Esophagus mucosa (tissue), 1 donor: ENCODE results near the gene CALHM5. TPM values are rescaled to one million over a fixed set of nuclear protein-coding genes. Genes with fewer than 3 reads are reported as not detected.
"Not testable (repeated sequence)": the region's sequence is repeated elsewhere in the genome, so short reads cannot be mapped to it uniquely, and the experiment has no call there.

Experiments
- ATAC-seq: fragments of 200-7000 bp; cut with Tn5 transposase; one replicate; pipeline ENCODE4 v1.9.1; 2020
- total RNA-seq: library from RNA; stranded (reverse); gene quantifications from one replicate; pipeline ENCODE4 v1.2.4, GENCODE V29; 2023
- donor health status: DM: yes; HTN: yes; CAD: no.

CALHM5 gene, protein sequence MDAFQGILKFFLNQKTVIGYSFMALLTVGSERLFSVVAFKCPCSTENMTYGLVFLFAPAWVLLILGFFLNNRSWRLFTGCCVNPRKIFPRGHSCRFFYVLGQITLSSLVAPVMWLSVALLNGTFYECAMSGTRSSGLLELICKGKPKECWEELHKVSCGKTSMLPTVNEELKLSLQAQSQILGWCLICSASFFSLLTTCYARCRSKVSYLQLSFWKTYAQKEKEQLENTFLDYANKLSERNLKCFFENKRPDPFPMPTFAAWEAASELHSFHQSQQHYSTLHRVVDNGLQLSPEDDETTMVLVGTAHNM
- total RNA-seq: 0.12 TPM

DNA sequence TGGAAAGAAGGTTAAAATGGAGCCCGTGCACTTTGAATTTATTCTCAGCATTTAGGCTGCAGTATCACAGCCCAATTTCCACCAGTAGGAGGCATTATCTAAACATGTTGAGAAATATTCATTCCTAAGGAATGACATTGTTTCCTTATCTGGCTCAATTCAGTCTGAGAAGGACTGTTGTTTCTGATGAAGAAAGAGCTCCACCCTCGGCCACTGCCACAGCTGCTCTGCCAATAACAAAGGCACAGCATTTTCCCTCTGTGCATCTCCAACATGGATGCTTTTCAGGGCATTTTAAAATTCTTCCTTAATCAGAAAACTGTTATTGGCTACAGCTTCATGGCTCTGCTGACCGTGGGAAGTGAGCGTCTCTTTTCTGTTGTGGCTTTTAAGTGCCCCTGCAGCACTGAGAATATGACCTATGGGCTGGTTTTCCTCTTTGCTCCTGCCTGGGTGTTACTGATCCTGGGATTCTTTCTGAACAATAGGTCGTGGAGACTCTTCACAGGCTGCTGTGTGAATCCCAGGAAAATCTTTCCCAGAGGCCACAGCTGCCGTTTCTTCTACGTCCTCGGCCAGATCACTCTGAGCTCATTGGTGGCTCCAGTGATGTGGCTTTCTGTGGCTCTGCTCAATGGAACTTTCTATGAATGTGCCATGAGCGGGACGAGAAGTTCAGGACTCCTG is at the start of gene CALHM5:
Gene CALHM5, plus strand, starts transcription at position 216 of the 687 bp plus-strand sequence. Its CDS starts 58 bp downstream, at position 274.
- ATAC-seq: peak; percentile 88

DNA sequence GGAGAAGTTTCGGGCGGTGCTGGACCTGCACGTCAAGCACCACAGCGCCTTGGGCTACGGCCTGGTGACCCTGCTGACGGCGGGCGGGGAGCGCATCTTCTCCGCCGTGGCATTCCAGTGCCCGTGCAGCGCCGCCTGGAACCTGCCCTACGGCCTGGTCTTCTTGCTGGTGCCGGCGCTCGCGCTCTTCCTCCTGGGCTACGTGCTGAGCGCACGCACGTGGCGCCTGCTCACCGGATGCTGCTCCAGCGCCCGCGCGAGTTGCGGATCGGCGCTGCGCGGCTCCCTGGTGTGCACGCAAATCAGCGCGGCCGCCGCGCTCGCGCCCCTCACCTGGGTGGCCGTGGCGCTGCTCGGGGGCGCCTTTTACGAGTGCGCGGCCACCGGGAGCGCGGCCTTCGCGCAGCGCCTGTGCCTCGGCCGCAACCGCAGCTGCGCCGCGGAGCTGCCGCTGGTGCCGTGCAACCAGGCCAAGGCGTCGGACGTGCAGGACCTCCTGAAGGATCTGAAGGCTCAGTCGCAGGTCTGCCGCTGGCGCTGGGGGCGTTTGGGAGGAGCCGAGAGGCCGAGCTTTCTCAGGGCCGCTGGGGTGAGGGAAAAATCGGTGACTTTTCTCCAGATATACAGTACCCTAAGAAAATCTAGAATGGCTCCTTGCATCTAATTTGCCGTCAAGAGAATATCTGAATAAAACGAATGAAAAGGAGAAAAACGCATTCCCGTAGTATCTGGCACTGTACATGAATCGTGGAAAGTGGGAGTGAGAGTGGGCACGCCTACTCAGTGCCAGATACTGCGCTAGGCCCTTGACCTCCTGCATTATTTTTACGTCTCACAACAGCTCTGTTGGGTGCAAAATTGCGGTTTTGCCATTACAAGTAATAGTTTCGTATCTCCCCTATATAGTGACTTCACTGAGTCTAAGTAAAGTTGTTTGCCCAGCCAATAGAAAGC is 49.2 kb upstream of the CALHM5 start:
- peak; percentile 89 for ATAC-seq

DNA sequence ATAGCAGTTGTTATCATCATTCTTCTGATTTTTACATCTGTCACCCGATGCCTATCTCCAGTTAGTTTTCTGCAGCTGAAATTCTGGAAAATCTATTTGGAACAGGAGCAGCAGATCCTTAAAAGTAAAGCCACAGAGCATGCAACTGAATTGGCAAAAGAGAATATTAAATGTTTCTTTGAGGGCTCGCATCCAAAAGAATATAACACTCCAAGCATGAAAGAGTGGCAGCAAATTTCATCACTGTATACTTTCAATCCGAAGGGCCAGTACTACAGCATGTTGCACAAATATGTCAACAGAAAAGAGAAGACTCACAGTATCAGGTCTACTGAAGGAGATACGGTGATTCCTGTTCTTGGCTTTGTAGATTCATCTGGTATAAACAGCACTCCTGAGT is 48.1 kb upstream of the CALHM5 start:
- no peak for ATAC-seq

DNA sequence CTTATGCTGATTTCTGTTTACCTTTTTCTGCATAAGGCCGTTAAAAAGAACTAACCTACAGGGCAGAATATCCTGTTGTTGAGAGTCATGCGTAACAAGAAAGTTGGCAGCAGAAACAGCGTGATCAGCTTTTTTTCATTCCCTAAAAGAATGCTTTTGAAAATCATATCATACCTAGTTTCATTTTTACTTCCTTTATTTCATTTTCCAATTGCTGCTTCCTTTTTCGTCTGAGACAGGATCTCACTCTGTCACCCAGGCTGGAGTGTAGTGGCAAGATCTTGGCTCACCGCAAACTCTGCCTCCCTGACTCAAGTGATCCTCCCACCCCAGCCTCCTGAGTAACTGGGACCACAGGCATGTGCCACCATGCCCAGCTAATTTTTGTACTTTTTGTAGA is 46.2 kb upstream of the CALHM5 start:
- ATAC-seq: no peak

DNA sequence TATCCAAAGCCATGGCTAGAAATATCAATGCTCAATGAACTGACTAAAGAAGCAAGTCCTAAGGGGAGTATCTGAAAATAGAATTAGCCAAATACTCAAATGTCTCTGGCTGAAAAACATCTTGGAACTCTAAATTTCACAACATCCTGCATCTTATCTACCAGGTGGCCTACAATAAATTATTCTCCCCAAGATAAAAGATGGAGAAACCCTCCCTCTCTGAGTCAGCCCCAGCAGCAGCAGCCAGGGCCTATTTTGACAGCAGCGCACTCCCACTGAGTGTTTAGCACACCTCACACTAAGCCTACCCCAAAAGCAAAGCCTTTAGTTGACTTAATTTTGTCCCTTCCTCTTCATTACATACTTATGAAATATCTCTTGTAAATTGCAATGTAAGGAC is 44.3 kb upstream of the CALHM5 start:
- ATAC-seq: no peak

DNA sequence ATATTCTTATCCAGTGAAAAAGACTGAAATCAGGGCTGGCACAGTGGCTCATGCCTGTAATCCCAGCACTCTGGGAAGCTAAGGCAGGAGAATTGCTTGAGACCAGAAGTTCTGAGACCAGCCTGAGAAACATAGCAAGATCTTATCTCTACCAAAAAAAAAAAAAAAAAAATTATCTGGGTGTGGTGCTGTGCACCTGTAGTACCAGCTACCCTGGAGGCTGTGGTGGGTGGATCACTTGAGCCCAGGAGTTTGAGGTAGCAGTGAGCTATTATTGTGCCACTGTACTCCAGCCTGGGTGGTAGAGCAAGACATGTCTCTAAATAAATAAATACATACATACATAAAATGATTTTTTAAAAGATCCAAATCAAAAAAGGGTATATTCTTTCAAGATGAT is 43.9 kb upstream of the CALHM5 start:
- ATAC-seq: no peak

DNA sequence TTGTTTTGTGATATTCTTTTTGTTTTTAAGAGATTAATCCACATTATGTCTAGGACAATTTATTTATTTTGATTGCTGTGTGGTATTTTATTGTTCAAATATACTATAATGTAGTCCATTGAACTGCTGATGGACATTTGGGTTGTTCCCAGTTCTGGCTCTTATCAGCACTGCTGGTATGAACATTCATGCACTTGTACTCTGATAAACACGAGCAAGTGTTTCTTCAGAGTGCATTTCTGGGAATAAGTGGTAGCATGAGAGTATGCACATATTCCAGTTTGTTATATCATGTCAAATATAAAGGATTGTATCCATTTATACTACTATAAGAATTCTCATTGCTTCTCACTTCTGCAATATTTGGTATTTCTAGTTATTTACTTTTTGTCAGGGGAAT is 43.1 kb upstream of the CALHM5 start:
- ATAC-seq: no peak

DNA sequence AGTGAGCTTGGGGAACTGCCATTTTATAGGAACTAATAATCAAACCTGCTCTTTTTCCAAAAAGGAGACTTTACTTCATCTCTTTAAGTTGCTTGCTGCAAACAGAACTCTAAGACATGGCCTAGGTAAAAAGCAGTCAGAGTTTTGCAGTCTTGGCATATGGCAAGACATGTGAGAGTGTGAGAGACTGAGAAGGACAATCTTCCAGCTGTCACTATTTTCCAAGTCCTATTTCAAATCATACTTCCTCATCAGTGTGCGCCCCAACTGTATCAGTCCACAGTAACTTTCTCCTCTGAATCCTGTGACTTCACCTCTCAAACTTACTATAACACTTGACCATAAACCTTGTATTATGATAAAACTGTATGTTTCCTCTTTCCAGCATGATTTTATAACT is 39.9 kb upstream of the CALHM5 start:
- ATAC-seq: no peak

DNA sequence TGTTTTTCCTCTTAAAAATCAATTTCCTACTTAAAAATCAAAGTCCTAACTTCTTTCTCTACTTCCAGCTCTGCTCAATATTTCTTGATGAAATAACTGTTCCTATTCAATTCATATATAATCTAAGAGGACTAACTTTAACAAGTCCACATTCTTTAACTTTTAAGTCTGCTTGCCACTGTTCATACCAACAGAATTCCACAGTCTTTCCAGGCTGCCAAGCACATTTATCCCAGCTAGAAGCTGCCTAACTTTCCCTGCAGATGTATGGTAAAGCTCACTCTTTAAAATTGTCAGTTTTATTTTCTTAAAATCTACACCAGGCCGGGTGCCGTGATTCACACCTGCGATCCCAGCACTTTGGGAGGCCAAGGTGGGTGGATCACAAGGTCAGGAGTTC is 38.7 kb upstream of the CALHM5 start:
- no peak for ATAC-seq

DNA sequence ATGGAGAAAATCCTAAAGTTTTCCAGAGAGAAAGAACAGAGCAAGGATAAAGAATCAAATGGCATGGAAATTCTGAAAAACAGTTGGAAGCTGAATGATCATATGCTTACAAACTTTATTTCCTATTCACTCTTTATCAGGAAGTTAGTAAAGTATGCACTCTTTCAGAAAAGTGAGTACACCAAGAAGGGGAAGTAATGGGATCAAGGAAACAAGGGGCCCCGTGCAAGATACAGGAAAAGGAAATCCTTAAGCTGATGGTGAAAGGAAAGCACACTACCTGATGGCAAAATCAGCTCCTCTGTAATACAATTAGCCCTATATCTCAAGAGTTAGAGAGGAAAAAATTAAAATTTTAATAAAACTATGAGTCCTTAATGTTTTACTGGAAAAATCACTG is 36.3 kb upstream of the CALHM5 start:
- ATAC-seq: no peak

DNA sequence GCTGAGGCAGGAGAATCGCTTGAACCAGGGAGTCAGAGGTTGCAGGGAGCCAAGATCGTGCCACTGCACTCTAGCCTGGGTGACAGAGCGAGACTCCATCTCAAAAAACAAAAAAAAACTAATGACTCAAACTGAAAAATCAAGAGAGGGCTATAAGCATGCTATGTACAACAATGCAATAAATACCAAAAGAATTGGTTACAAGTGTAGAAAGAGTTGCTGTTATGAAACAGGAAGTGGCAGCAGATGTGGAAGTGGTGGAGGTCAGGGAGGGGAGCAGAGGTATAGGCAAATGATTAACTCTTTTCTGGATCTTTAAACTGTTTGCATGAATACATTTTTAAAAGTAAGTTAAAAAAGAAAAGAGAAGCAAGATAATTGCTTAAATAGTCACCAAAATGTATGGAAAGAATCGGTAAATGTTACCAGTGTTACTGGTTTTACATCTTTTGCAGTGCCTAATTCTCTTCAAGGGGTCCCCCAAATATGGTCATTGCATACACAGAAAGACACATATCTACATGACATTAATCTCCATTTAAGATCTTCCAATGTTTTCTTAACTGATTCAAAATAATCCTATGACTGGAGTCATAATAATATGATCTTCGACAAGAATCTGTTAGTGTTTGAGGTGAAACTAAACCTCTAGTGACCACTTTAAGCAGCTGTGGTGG is 35.3 kb upstream of the CALHM5 start:
- ATAC-seq: peak; percentile 39

DNA sequence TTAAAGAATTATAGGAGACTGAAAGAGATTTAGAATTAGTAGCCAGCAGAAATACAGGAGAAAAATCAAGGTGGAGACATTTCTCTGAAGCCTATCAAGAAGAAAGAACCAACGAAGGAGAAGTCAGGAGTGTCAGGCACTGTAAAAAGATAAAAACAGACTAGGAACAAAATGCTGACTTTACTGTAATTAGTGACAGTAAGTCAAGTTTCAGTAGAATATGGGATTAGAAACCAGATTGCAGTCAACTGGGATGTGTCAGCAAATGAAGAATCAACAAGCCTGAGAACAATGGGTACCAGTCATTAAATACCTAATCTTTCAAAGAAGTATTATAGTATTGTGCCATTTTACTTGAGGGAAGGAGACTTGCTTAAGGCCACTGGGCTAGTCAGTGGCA is 28.7 kb upstream of the CALHM5 start:
- peak; percentile 64 for ATAC-seq

DNA sequence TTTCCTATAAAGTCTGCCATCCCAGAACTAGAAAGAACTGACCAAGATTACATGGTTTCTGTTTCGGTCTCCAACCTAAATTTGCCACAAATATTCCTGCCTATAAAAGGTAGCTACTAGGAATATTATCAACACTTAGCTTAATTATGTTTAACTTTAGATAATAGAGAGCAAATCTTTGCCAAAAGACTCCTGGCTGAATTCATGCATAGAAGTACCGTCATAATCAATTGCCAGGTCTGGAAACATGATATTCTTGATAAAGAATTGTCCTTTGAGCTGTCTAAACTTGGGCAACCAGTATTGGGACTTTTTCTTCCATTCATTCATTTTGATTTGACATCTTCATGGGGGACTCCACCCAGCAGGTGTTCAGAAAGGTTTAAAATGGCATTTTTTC is 27.8 kb upstream of the CALHM5 start:
- no peak for ATAC-seq

DNA sequence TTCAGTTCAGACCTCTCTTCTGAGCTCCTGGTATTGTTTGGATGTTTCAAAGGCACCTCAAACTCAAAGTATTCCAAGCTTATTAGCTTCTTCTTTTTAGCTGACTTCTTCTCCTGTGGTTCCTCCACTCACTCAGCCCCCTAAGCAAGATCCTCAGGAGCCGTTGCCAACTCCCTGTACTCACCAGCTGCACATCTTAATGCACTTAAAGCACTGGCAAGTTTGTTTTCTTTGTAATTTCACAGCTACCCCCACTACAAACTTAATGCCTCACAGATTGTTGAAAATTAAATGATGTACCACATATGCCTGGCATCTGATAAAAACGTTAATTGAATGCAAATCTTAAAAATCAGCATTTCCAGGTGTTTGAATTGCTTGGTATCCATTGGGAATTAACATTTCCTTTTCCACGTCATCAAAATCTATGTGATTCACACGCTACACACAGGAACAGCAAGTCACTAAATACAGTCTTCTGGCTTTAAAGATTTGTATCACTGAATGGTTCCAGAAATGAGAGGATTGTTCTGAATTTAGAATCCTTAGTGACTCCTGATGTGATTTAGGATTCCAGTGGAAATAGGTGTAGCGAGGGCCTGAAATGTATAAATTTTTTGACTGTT is 25.8 kb upstream of the CALHM5 start:
- ATAC-seq: no peak

DNA sequence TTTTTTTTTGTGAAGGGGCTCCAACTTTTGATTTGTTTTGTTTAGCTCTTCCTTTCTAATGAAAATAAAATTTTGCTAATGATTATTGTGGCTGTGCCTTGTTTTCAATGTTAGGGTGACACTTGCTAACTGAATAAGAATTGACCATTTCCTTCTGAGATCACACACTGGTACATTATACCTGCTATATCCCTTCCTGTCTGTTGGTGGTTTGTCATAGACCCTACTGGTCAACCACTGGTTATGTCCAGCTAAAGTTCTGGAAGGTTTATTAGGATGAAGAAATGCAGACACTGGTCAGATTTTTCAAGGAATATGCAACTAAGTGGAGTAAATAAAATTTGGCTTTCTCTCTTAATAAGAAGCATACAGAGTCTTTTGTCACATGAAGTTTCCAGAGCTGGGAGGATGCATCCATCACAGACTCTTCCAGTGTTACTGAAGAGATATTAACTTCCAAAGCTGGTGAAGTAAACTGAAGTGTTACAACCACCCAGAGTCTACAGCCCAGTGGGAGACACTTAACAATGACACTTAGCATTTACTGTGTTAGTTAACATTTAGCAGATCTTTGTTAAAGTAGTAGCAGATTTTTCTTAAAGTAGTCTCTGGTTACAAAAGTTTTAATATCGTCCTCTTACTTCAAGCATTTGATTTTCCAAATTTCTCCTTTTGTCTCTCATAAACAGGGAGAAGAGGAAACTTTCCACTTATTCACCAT is 19.7 kb upstream of the CALHM5 start:
- ATAC-seq: no peak

DNA sequence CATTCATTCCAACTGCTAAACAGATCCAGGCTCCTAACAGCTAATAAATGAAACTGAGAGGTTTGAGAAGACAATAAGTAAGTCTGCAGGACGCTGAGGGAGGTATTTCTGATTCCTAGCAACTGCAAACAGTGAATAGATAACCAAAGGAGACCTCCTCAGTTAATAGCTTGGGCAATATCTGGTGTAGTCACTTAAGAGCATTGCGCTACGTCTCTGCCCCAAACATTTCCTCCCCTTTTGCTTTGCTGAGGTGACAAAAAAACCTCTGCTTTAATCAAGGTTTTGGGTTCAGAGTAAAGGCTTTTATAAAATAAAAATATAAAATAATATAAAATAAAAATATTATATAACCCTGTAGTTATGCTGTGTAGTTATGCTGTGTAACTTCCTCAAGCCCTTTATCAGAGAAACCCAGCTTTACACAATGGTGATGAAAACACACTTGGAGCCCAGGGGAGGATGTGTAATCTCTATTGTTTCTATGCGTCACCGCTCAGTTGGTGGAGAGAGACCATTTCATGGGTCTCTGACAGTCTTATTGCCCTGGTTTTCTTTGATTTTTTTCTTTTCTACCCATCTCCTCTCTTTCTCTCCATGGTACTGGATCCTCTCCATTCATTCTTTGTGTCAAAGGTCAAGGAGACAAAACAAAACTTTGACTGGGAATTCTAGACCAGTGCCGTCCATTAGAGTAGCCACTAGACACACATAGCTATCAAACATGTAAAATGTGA is 18.9 kb upstream of the CALHM5 start:
- no peak for ATAC-seq

DNA sequence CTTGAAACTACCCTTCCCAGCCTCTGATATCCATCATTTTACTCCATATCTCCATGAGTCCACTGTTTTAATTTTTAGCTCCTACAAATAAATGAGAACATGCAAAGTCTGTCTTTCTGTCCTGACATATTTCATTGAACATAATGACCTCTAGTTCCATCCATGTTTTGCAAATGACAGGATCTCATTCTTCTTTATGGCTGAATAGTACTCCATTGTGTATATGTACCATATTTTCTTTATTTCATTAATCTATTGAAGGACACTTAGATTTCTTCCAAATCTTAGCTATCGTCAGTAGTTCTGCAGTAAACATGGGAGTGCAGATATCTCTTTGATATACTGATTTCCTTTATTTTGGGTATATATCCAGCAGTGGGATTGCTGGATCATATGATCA is 16.3 kb upstream of the CALHM5 start:
- ATAC-seq: not testable (repeated sequence)

DNA sequence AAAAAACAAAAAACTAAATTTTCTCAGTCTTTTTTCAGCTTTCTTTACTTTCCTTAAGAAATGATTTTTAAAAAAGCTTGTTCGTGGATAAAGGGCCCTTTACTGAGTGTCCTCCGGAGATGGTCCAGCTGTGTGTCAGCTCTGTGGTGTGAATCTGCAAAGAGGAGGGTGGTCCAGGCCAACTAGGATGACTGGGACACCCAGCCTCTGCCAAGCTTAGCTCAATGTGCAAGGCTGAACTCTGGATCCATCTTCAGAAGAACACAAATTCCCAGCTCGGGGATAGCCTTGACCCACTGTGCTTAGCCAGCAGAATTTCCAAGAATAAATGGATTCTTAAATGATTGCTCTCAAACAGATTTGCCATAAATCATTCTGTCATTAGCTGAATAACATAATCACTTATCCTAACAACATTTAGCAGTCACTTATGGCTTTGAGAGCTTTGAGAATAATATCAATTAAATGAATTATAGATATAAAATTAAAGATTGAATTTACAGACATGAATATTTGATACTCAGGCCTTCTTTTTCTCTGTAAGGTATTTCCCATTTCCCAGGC is 14.2 kb upstream of the CALHM5 start:
- ATAC-seq: no peak

DNA sequence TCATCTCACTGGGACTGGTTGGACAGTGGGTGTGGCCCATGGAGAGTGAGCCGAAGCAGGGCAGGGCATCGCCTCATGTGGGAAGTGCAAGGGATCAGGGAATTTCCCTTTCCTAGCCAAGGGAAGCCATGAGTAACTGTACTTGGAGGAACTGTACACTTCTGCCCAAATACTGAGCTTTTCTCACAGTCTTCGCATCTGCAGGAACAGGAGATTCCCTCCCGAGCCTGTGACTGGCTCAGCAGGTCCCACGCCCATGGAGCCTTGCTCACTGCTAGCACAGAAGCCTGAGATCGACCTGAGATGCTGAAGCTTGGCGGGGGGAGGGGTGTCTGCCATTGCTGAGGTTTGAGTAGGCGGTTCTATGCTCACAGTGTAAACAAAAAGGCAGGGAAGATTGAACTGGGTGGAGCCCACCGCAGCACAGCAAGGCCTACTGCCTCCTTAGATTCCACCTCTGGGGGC is 10.4 kb upstream of the CALHM5 start:
- ATAC-seq: peak; percentile 96

DNA sequence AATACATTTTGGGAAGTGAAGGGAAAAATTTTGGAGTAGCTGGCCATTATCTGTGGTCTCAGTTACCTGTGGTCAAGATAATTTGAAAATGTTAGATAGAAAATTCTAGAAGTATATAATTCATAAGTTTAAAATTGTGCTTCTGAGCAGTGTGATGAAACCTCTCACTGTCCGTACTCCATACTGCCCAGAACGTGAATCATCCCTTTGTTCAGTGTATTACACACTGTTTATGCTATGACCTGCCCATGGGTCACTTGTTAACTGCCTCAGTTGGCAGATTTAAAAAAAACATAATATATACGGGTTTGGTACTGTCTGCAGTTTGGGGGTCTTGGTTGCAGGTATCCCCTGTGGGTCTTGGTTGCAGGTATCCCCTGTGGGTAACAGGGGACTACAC is 4.1 kb upstream of the CALHM5 start:
- ATAC-seq: no peak
